HG03460 (cell line): ENCODE data around the gene FANCM.
"Not testable (repeated sequence)": the region's sequence is repeated elsewhere in the genome, so short reads cannot be mapped to it uniquely, and the experiment has no call there.

Experiments
- ATAC-seq: cut with Tn5 transposase; IDR thresholded peaks from one replicate; pipeline ENCODE4 v1.9.1; 2021; ENCODE audit not compliant: unreplicated experiment

The FANCM gene

GRCh38 chr14:45142083-45142482 lies 6.4 kb downstream of the FANCM start:
- not testable (repeated sequence) for ATAC-seq

GRCh38 chr14:45144658-45145057 lies 8.9 kb downstream of the FANCM start:
- peak; percentile 65 for ATAC-seq

DNA sequence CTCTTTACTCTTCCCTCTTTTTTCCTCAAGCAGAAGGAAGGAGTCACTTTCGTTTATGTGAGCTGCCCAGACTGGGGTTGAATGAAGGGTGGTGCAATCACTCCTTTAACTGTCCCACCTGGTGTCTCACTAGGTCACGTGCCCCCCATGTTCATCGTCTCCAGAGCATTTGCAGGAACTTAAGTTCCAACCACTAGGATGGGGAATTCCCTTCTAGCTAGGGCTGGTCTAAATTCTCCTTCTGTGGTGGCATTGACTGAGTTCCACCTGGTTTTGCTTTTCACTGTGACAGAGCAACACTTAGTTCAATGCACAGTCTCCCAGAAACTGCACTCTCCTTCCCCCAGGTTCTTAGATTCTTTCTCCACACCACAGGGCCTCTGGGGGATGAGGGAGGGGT lies 9.5 kb downstream of the FANCM start:
- ATAC-seq: peak; percentile 50

DNA sequence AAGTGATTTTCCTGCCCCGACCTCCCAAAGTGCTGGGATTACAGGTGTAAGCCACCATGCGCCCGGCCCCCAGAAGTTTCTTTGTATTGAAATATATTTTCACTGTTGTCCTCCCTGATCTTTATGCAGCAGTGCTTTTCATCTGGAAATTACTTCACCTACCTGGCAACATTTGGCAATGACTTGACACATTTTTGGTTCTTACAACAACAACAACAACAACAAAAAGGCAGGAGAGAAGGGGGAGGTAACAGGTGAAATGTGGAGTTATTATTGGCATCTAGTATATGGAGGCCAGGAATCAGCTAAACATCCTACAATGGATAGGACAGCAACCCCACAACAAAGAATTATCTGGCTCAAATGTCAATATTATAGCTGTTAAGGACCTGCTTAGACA lies 13.9 kb downstream of the FANCM start:
- ATAC-seq: no peak

GRCh38 chr14:45150386-45150890 lies 14.7 kb downstream of the FANCM start:
- ATAC-seq: no peak

GRCh38 chr14:45156067-45156466 lies 20.3 kb downstream of the FANCM start:
- ATAC-seq: peak; percentile 59

- ATAC-seq: no peak
Observed at GRCh38 chr14:45169906-45170305, 34.2 kb downstream of the FANCM start.

GRCh38 chr14:45177076-45177475 lies 41.3 kb downstream of the FANCM start:
- no peak for ATAC-seq

DNA sequence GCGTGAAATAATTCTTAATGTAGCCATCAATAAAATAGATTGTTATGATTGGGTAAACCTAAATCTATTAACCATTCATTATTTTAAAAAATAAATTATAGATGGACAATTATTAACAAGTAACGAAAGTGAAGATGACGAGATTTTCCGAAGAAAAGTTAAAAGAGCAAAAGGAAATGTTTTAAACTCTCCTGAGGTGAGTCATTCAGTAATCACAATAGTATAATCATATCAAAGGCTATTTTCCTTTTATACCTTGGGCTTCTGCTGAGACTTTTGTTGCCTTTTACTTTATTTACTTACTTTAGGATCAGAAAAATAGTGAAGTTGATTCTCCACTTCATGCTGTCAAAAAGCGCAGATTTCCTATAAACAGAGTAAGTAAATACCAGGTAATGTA lies 45.6 kb downstream of the FANCM start:
- ATAC-seq: no peak

- no peak for ATAC-seq
Observed at GRCh38 chr14:45181806-45182205, 46.1 kb downstream of the FANCM start.

GRCh38 chr14:45185100-45185814 lies 49.5 kb downstream of the FANCM start:
- ATAC-seq: no peak

DNA sequence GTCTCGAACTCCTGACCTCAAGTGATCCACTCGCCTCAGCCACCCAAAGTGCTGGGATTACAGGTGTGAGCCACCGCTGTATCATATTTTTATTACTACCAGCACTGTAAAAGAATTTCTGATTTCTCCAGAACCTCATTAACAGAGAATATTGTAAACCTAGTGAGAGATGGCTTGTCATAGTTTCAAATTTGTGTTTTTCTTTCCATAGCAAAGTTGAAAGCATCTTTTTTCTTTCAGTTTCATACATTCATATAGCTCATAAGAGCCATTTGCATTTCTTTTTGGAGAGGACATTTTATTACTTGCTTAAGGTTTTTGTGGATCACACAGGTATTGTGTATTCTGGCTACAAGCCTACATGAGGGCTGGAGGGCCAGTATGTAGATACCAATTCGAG lies 59.2 kb downstream of the FANCM start:
- no peak for ATAC-seq

- no peak for ATAC-seq
Observed at GRCh38 chr14:45198551-45198950, 62.8 kb downstream of the FANCM start.

- no peak for ATAC-seq
Observed at GRCh38 chr14:45199230-45199629, 63.5 kb downstream of the FANCM start.

GRCh38 chr14:45201905-45202304 lies 66.2 kb downstream of the FANCM start:
- ATAC-seq: peak; percentile 79

GRCh38 chr14:45204241-45204640 lies 68.5 kb downstream of the FANCM start:
- no peak for ATAC-seq

GRCh38 chr14:45210159-45210558 lies 74.4 kb downstream of the FANCM start:
- ATAC-seq: no peak

GRCh38 chr14:45211295-45211694 lies 75.6 kb downstream of the FANCM start:
- no peak for ATAC-seq

- no peak for ATAC-seq
Observed at GRCh38 chr14:45212231-45212630, 76.5 kb downstream of the FANCM start.

DNA sequence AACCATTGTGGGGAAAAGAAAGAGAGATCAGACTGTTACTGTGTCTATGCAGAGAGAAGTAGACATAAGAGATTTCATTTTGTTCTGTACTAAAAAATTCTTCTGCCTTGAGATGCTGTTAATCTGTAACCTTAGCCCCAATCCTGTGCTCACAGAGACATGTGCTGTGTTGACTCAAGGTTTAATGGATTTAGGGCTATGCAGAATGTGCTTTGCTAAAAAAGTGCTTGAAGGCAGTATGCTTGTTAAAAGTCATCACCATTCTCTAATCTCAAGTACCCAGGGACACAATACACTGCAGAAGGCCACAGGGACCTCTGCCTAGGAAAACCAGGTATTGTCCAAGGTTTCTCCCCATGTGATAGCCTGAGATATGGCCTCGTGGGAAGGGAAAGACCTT lies 78.0 kb downstream of the FANCM start:
- not testable (repeated sequence) for ATAC-seq

DNA sequence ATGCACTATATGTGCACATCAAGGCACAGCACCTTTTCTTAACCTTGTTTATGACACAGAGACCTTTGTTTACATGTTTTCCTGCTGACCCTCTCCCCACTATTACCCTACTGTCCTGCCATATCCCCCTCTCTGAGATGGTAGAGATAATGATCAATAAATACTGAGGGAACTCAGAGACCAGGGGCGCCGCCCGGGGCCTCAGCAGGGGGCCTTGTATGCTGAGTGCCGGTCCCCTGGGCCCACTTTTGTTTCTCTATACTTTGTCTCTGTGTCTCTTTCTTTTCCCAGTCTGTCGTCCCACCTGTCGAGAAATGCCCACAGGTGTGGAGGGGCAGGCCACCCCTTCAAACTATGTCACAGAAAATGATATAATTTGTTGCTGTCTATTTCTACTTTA lies 78.6 kb downstream of the FANCM start:
- not testable (repeated sequence) for ATAC-seq

DNA sequence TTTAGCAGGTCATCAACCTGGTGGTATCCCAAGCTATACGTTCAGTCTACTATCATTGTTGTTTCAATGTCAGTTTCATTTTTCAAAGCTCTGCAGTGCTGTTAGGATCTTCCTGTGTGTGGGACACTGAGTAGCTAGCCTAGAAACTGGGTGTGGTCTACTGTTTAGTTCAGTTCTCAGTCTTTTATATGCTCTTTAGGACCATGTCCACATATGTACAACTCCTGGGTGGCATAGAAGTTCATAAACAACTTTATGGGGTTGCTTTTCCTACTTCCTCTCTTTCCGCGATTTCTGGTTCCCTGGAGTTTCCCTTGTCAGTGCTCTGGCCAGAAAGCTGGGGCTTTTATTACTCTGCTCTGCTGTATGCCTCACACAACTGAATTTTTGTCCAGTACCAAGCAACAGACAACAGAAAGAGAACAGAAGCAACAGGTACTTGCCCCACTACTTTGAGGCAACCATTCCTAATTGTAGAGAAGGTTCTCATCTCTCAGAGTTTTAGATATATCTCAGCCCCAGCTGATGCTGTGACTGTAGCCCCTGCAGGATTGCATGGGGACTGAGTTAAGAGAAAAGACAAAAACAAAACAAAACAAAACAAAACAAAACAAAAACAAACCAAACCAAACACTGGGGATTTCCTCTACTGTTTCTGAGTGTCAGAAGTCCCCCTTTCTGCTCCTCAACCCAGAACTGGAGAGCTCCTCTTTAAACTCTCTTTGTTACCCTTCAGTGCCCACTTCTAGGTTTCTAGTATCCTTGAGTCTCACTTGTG lies 86.9 kb downstream of the FANCM start:
- ATAC-seq: peak; percentile 66
